Stimulated activated CD4-positive, alpha-beta T cell treated with anti-CD3 and anti-CD28 coated beads, TNF-alpha, amount 100 ng/mL, for 1 hour (primary cell): Measurements from ENCODE around the gene PANK4.
"Not testable (repeated sequence)": the region's sequence is repeated elsewhere in the genome, so short reads cannot be mapped to it uniquely, and the experiment has no call there.

ENCODE experiments used
- DNase-seq, 3 donors: peaks; one replicate each; pipeline ENCODE4 v3.0.0-alpha.2; 2020; ENCODE audit warnings: low read depth in 3 of 3, low spot score in 1 of 3

The PANK4 gene

GRCh38 chr1:2525920-2526823 is at the start of gene PANK4:
Gene PANK4, minus strand, starts transcription at chr1:2526596. Its CDS starts 9 bp downstream, at chr1:2526587.
- peak; percentile 73 to 75 (median 75) for DNase-seq

- DNase-seq = no peak
Measured at GRCh38 chr1:2574350-2574749, 48.0 kb upstream of the PANK4 start.

GRCh38 chr1:2573250-2573920 is 47.0 kb upstream of the PANK4 start:
- DNase-seq = no peak

- no peak for DNase-seq
Measured at GRCh38 chr1:2571348-2571747, 45.0 kb upstream of the PANK4 start.

- DNase-seq = no peak
Measured at GRCh38 chr1:2570332-2570731, 43.9 kb upstream of the PANK4 start.

GRCh38 chr1:2569703-2570102 is 43.3 kb upstream of the PANK4 start:
- not testable (repeated sequence) for DNase-seq

GRCh38 chr1:2569060-2569459 is 42.7 kb upstream of the PANK4 start:
- no peak for DNase-seq

- not testable (repeated sequence) for DNase-seq
Measured at GRCh38 chr1:2568187-2568816, 41.9 kb upstream of the PANK4 start.

GRCh38 chr1:2567083-2567679 is 40.8 kb upstream of the PANK4 start:
- DNase-seq = no peak

- no peak for DNase-seq
Measured at GRCh38 chr1:2566101-2567045, 40.0 kb upstream of the PANK4 start.

GRCh38 chr1:2564815-2565374 is 38.5 kb upstream of the PANK4 start:
- no peak for DNase-seq

GRCh38 chr1:2564006-2564814 is 37.8 kb upstream of the PANK4 start:
- DNase-seq = no peak

- DNase-seq = no peak
Measured at GRCh38 chr1:2563205-2563604, 36.8 kb upstream of the PANK4 start.

GRCh38 chr1:2561898-2562895 is 35.8 kb upstream of the PANK4 start:
- no peak for DNase-seq

- DNase-seq = no peak
Measured at GRCh38 chr1:2561446-2561845, 35.0 kb upstream of the PANK4 start.

GRCh38 chr1:2560299-2561073 is 34.1 kb upstream of the PANK4 start:
- no peak for DNase-seq
